NB4 (cell line): Measurements from ENCODE around the gene LMBR1.
A peak's percentile ranks its signal among the peaks of the same experiment; 100 is the strongest.

Source experiments
- DNase-seq: peaks from one replicate; pipeline ENCODE4 v3.0.0; 2010; ENCODE audit warnings: low read depth
- H3K4me3 ChIP-seq: one replicate; pipeline ENCODE4 v1.5.1; 2011; ENCODE audit warnings: mild to moderate bottlenecking, low read depth, low read length, moderate library complexity
- CTCF ChIP-seq: IDR thresholded peaks from one replicate; pipeline ENCODE4 v1.5.1; 2012; ENCODE audit warnings: low read depth, low read length
- MAX ChIP-seq: IDR thresholded peaks from 2 replicates; pipeline ENCODE4 v1.6.1; 2011; ENCODE audit warnings: low read depth, low read length
- MYC ChIP-seq: IDR thresholded peaks from 2 replicates; pipeline ENCODE4 v1.6.1; 2011; ENCODE audit warnings: low read depth, low read length
- POLR2A ChIP-seq: IDR thresholded peaks from 2 replicates; pipeline ENCODE4 v1.6.1; 2011; ENCODE audit warnings: mild to moderate bottlenecking; ENCODE audit not compliant: insufficient read length; ENCODE audit errors: extremely low read depth

LMBR1 gene

GRCh38 chr7:156665101-156665500 lies 227.9 kb downstream of the LMBR1 start:
- TF ChIP-seq MAX (no peak), POLR2A (no peak), MYC (no peak), CTCF (no peak)
- H3K4me3 ChIP-seq = no peak overlapping the region
- DNase-seq = no peak

GRCh38 chr7:156662277-156662676 lies 230.7 kb downstream of the LMBR1 start:
- no peak overlapping the region for H3K4me3 ChIP-seq
- no peak for TF ChIP-seq MAX
- TF ChIP-seq CTCF = no peak
- no peak for DNase-seq

GRCh38 chr7:156661637-156662036 lies 231.3 kb downstream of the LMBR1 start:
- no peak overlapping the region for H3K4me3 ChIP-seq
- DNase-seq = no peak
- TF ChIP-seq MYC = no peak
- TF ChIP-seq MAX = no peak
- no peak for TF ChIP-seq POLR2A
- TF ChIP-seq CTCF = no peak

GRCh38 chr7:156659961-156660360 lies 233.0 kb downstream of the LMBR1 start:
- H3K4me3 ChIP-seq = no peak overlapping the region
- no peak for TF ChIP-seq CTCF
- no peak for TF ChIP-seq MYC
- no peak for TF ChIP-seq MAX
- no peak for TF ChIP-seq POLR2A
- no peak for DNase-seq

- TF ChIP-seq MYC (no peak), MAX (no peak), CTCF (no peak), POLR2A (no peak)
- H3K4me3 ChIP-seq = no peak overlapping the region
- DNase-seq = peak; percentile 20
Measured at GRCh38 chr7:156659203-156659602, 233.8 kb downstream of the LMBR1 start.

- no peak for DNase-seq
- no peak for TF ChIP-seq MYC
- TF ChIP-seq POLR2A = no peak
- no peak for TF ChIP-seq CTCF
- TF ChIP-seq MAX = no peak
- H3K4me3 ChIP-seq = no peak overlapping the region
Measured at GRCh38 chr7:156657681-156658080, 235.3 kb downstream of the LMBR1 start.
